GM12864 (cell line): Measurements from ENCODE around the gene TBKBP1.
A peak's percentile ranks its signal among the peaks of the same experiment; 100 is the strongest.

Experiments
- DNase-seq: peaks from one replicate; pipeline ENCODE4 v3.0.0-alpha.2; 2011; ENCODE audit warnings: low read depth
- H3K4me3 ChIP-seq: 2 replicates; pipeline ENCODE4 v1.5.1; 2011; ENCODE audit warnings: mild to moderate bottlenecking, low read depth, low read length, control low read depth
- CTCF ChIP-seq: IDR thresholded peaks from 2 replicates; pipeline ENCODE4 v1.5.1; 2011; ENCODE audit warnings: low read depth, mild to moderate bottlenecking, moderate library complexity, low read length, control low read depth, inconsistent platforms; ENCODE audit errors: missing control alignments

The TBKBP1 gene

GRCh38 chr17:47716375-47716774 is 22.4 kb downstream of the TBKBP1 start:
- no peak for DNase-seq
- no peak for TF ChIP-seq CTCF
- H3K4me3 ChIP-seq: no peak overlapping the region

- TF ChIP-seq CTCF: peak; percentile 44
- no peak overlapping the region for H3K4me3 ChIP-seq
- DNase-seq: no peak
These were observed 23.3 kb downstream of the TBKBP1 start for GRCh38 chr17:47717261-47717697.

- DNase-seq: no peak
These were observed 24.1 kb downstream of the TBKBP1 start for GRCh38 chr17:47717979-47718621.

GRCh38 chr17:47718634-47719405 is 24.9 kb downstream of the TBKBP1 start:
- no peak overlapping the region for H3K4me3 ChIP-seq
- no peak for DNase-seq
- TF ChIP-seq CTCF: no peak

More at GRCh38 chr17:47717979-47718621, 24.1 kb downstream of the TBKBP1 start:
- no peak overlapping the region for H3K4me3 ChIP-seq
- TF ChIP-seq CTCF: no peak

- no peak overlapping the region for H3K4me3 ChIP-seq
- no peak for TF ChIP-seq CTCF
- no peak for DNase-seq
These were observed 25.6 kb downstream of the TBKBP1 start for GRCh38 chr17:47719411-47720152.

GRCh38 chr17:47720196-47720595 is 26.2 kb downstream of the TBKBP1 start:
- DNase-seq: no peak
- TF ChIP-seq CTCF: no peak

More at GRCh38 chr17:47720196-47720595, 26.2 kb downstream of the TBKBP1 start:
- H3K4me3 ChIP-seq: no peak overlapping the region
